ENCODE data around the gene S100A14.
A peak's percentile ranks its signal among the peaks of the same experiment; 100 is the strongest.

The S100A14 gene

DNA sequence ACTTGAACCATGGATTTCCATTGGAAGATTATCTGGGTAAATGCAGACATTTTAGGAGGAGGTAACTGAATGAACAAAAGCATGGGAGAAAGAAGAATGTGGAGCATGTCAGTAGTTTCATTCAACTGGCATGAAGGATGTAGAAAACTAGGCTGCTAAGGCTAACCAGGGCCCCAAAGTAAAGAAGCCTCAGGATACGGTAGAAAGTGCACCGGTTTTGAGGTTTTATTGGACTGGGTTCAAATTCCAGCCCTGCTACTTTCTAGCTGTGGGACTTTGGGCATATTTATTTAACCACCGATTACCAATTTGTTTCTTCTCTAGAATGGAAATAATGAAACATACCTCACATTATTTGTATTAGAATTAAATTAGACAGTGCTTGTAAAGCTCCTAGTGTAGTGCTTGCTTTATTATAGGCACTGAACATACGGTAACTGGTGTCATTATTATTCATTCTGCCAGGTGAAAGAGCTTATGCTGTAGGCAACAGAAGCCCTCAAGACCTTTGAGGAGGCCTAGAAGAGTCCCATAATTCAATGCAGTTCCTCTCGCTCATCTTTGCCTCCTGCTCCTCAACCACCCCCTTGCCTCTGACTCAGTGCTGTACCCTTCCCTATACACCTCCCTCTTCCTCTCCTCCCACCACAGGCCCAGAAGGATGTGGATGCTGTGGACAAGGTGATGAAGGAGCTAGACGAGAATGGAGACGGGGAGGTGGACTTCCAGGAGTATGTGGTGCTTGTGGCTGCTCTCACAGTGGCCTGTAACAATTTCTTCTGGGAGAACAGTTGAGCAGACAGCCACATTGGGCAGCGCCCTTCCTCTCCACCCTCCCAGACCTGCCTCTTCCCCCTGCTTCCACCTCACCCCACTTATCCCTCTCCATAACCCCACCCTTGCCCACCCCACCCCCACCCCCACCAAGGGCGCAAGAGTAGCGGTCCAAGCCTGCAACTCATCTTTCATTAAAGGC is 15.2 kb upstream of the S100A14 start:
- no peak for DNase-seq
- H3K27me3 Mint-ChIP-seq = peaks cover 10% of the 10 kb centered on the region
- H3K4me1 Mint-ChIP-seq (ENCODE audit: low read depth) = peaks cover 35% of the 10 kb centered on the region
- H3K9me3 Mint-ChIP-seq = no peaks in the 10 kb centered on the region
- H3K4me3 Mint-ChIP-seq = no peak overlapping the region
- H3K36me3 Mint-ChIP-seq (ENCODE audit: low read depth) = peaks cover 25% of the 10 kb centered on the region
- H3K27ac Mint-ChIP-seq = peak overlapping the region; percentile 87

DNA sequence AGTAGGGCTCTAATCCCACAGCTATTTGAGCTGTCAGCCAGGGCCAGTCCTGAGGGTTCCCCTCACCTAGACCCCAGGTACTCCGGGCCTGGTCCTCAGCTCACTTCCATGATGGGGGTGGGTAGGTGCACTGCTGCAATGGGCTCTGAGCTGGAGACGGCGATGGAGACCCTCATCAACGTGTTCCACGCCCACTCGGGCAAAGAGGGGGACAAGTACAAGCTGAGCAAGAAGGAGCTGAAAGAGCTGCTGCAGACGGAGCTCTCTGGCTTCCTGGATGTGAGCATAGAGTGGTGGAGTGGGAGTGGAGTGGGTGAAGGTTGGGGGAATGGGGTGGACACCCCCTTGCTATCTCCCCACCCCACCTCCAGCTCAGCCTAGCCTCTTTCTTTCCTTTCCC is 14.3 kb upstream of the S100A14 start:
- H3K27me3 Mint-ChIP-seq = peaks cover 16% of the 10 kb centered on the region
- peaks cover 16% of the 10 kb centered on the region for H3K36me3 Mint-ChIP-seq (ENCODE audit: low read depth)
- no peaks in the 10 kb centered on the region for H3K9me3 Mint-ChIP-seq
- DNase-seq = no peak
- H3K4me1 Mint-ChIP-seq (ENCODE audit: low read depth) = peaks cover 29% of the 10 kb centered on the region
- no peak overlapping the region for H3K4me3 Mint-ChIP-seq
- peak overlapping the region; percentile 55 for H3K27ac Mint-ChIP-seq

DNA sequence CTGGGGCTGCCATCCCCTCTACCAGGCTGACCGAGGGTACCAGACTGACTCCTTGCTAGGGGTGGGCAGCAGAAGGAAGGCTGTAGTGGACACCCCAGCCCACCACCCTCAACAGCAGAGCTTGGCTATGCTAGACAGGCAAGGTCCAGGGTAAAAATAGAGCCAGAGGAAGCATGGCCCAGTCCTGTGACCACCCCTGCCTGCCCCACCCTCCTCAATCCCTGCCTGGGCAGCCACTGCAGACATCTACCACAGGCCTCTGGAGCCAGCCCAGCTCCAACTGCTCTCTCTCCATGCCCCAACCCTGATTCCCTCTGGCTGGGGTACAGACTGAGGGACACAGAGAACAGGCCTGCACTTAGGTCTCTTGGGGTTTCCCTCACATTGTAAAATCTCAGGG is 13.8 kb upstream of the S100A14 start:
- H3K27ac Mint-ChIP-seq = no peak overlapping the region
- H3K4me3 Mint-ChIP-seq = no peak overlapping the region
- H3K4me1 Mint-ChIP-seq (ENCODE audit: low read depth) = peaks cover 28% of the 10 kb centered on the region
- peaks cover 16% of the 10 kb centered on the region for H3K27me3 Mint-ChIP-seq
- H3K36me3 Mint-ChIP-seq (ENCODE audit: low read depth) = peaks cover 13% of the 10 kb centered on the region
- no peak for DNase-seq
- no peaks in the 10 kb centered on the region for H3K9me3 Mint-ChIP-seq

DNA sequence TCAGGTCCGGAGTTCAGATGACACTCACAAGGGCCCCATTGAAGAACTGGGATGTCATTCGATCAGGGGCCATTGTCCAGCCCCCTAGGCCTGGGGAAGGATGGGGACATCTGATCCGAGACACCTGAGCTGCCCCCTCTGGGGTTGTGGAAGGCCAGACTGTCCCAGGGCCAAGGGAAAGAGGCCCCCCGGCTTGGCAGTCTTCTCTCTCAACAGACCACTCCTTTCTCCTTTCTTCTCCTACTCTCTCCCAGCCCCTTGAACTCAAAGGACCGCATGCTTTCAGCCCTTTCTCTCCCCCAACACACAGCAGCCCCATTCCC is 13.2 kb upstream of the S100A14 start:
- Mint-ChIP-seq H3K27me3 (peaks cover 16% of the 10 kb centered on the region), H3K27ac (no peak overlapping the region), H3K4me1 (ENCODE audit: low read depth) (peaks cover 28% of the 10 kb centered on the region), H3K36me3 (ENCODE audit: low read depth) (peaks cover 9% of the 10 kb centered on the region), H3K9me3 (no peaks in the 10 kb centered on the region), H3K4me3 (no peak overlapping the region)
- DNase-seq = no peak

DNA sequence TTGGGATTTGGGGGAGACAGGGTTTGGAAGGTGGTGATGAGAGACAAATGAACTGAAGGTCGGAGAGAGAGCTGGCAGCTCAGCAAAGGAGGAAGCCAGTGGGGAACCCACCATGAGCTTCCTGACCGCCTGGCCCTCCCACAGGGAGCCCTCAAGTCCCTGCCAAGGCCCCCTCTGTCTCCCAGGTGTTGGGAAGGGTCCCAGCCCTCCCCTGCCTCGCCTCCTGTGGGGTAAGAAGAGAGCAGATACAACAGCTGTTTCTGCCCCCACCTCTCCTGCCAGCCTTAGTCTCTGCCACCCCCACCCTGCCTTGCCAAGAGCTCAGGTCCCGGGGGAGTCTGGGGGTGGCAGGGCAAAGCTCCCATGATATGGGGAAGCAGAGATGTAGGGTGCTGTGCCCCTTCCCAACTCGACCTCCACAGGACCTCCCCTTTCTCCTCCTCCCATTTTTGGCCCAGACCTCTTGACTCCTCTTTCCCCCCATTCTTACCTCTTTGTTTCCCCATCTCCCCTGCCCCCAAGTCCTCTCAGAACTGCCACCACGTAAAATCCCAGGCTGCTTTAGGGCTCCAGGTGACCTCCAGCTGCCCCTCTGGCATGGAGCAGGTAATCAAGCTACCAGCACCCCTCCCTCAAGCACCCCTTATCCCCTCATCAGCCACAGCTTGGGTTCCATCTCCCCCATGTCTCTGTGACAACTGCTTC is 12.7 kb upstream of the S100A14 start:
- no peak overlapping the region for H3K27ac Mint-ChIP-seq
- no peaks in the 10 kb centered on the region for H3K9me3 Mint-ChIP-seq
- H3K4me1 Mint-ChIP-seq (ENCODE audit: low read depth) = peaks cover 28% of the 10 kb centered on the region
- no peak for DNase-seq
- H3K27me3 Mint-ChIP-seq = peaks cover 16% of the 10 kb centered on the region
- H3K4me3 Mint-ChIP-seq = no peak overlapping the region
- H3K36me3 Mint-ChIP-seq (ENCODE audit: low read depth) = peaks cover 4% of the 10 kb centered on the region

DNA sequence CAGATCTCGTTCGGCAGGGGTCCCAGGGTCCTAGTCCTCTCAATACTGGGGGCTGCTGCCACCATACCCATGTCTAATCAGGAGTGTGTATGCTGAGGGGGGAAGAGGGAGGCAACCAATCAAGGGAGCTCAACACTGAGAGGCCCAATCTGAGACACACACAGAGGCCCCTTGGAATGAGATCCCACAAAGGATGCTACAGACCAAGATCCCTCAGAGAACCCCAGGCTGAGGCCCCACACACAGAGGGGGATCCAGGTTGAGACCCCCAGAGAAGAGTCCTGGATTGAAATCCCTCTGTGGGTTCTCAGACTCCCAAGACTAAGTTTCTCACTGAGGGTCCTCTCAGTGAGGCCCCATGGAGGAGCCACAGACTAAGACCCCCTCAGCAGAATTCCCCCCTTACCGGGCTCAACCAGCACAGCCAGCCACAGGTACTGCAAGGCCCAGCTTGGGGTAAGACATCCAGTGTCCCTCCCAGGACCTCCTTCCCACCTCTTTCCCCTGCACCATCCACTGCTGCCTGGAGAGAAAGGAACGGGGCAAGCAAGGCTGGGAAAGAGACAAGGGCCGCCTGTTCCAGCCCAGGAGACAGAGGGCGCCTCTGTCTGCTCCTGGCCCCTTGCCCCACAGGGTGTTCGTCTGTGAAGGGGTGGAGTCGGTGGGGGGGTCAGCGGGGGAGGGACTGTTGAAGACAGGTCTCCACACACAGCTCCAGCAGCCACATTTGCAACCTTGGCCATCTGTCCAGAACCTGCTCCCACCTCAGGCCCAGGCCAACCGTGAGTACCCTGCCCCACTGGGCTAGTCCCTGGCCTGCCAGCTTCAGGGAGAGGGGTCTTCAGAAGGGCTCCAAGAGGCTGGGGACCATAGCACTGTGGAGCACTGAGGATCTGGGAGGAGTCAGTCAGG is 11.8 kb upstream of the S100A14 start, which contains the start of gene S100A1:
Gene S100A1, plus strand, starts transcription at position 720 of the 912 bp plus-strand sequence. CDS start 2,088 bp downstream, outside the sequence.
- no peak for DNase-seq
- Mint-ChIP-seq H3K9me3 (no peaks in the 10 kb centered on the region), H3K27ac (no peak within 1 kb of the TSS), H3K4me1 (ENCODE audit: low read depth) (peaks cover 20% of the 10 kb centered on the region), H3K27me3 (peaks cover 16% of the 10 kb centered on the region), H3K4me3 (no peak within 1 kb of the TSS), H3K36me3 (ENCODE audit: low read depth) (peaks cover 4% of the 10 kb centered on the region)

DNA sequence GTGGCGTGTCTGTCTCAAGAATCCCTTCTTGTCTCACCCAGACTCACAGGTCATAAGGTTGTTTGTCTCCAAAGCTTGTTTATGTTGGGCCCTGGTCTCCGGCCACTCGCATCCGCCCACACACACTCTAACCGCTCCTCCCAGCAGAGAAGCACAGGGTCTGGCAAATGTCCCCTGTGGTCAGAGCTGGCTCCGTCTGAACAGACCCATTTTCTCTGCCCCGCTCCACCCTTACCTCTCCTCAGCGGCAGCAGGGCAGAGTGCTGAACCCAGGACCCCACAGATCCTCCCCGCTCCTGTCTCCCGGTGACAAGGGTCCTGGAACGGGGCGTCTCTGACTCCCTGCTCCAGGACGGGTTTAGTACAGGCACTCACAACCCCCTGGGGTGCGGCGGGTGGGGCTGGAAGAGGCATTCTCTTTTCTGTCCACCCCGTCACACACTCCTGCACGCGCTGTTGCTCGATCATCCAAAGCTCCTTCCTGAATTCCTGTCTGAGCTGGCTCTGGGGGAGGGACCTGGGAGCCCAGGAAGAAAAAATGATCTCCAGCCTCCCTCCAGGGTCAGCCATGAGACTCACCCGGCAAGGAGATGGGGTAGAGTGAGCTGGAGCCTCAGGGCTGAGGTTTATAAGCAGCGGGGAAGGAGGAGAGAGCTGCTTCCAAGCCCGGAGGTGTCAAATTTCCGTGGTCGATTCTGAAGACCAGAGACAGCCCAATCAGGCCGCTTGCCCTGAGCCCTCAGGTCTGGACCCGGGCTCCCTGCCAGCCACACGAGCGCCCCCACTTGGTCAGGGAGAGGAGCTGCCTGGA is 11.0 kb upstream of the S100A14 start, which contains the start of gene S100A13:
Gene S100A13, minus strand, starts transcription at position 602 of the 811 bp plus-strand sequence. CDS start 1,033 bp downstream, outside the sequence.
- DNase-seq = no peak
- H3K27me3 Mint-ChIP-seq = peaks cover 16% of the 10 kb centered on the region
- peaks cover 2% of the 10 kb centered on the region for H3K36me3 Mint-ChIP-seq (ENCODE audit: low read depth)
- H3K9me3 Mint-ChIP-seq = no peaks in the 10 kb centered on the region
- no peak within 1 kb of the TSS for H3K4me3 Mint-ChIP-seq
- no peak within 1 kb of the TSS for H3K27ac Mint-ChIP-seq
- peaks cover 15% of the 10 kb centered on the region for H3K4me1 Mint-ChIP-seq (ENCODE audit: low read depth)

DNA sequence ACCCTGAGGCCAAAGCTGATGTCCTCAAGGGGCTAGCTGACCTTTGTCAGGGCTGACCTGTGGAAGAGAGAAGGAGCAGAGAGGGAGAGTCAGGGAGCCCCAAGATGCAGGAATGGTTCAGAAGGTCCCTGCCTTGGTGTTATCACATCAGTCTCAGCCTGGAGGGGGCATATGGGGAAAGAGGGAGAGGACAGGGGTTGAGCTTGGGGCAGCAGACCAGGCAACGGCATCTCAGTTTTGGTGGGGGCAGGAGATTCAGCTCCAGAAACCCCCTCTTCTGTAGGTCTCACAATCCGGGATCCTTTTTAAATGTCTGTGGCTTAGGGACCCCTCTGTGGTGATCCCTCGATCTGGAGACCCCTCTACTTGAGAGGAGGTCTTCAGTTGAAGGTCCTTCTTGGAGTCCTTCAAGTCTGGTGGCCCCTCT is 10.4 kb upstream of the S100A14 start:
- H3K36me3 Mint-ChIP-seq (ENCODE audit: low read depth) = no peaks in the 10 kb centered on the region
- no peak overlapping the region for H3K27ac Mint-ChIP-seq
- no peak for DNase-seq
- peaks cover 10% of the 10 kb centered on the region for H3K4me1 Mint-ChIP-seq (ENCODE audit: low read depth)
- H3K27me3 Mint-ChIP-seq = peaks cover 16% of the 10 kb centered on the region
- no peaks in the 10 kb centered on the region for H3K9me3 Mint-ChIP-seq
- H3K4me3 Mint-ChIP-seq = no peak overlapping the region

DNA sequence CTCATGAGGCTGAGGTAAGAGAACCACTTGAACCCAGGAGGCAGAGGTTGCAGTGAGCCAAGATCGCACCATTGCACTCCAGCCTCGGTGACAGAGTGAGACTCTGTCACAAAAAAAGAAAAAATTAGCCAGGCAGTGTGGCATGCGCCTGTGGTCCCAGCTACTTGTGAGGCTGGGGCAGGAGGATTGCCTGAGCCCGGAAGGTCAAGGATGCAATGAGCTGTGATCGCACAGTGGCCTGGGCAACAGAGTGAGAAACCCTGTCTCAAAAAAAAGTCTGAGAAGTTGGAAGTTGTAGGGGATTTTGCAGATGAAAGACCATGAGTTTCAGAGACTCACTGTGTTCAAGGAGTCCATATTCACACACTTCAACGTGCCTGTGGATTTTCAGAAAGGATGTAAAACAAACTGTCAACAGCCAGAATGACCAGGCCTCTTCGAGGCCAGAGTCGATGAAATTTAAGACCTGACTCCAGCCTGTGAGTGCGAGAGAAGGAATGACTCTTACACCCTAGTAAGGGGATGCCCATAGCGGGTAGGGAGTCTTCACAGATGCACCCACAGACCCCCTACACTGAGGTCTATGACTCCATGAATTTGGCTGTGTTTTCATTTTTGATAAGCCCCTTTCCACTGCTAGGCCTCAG is 9.0 kb upstream of the S100A14 start:
- H3K4me3 Mint-ChIP-seq = no peak overlapping the region
- H3K27me3 Mint-ChIP-seq = peaks cover 16% of the 10 kb centered on the region
- no peaks in the 10 kb centered on the region for H3K36me3 Mint-ChIP-seq (ENCODE audit: low read depth)
- no peak overlapping the region for H3K27ac Mint-ChIP-seq
- no peaks in the 10 kb centered on the region for H3K4me1 Mint-ChIP-seq (ENCODE audit: low read depth)
- H3K9me3 Mint-ChIP-seq = no peaks in the 10 kb centered on the region
- no peak for DNase-seq

DNA sequence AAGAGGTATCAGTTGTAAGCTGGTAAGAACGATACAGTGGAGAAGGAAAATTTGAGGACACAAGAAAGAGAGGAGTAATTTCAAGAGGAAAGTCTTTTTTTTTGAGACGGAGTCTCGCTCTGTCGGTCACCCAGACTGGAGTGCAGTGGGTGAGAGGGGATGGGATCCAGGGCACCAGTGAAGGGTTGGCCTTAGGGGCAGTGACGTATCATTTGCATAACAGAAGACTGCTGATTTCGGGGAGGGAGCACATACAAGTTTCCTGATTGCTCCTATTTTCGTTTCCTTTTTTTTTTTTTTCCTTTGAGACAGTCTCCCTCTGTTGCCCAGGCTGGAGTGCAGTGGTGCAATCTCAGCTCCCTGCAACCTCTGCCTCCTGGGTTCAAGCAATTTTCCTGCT is 7.0 kb upstream of the S100A14 start:
- Mint-ChIP-seq H3K27ac (no peak overlapping the region), H3K9me3 (no peaks in the 10 kb centered on the region), H3K4me1 (ENCODE audit: low read depth) (no peaks in the 10 kb centered on the region), H3K36me3 (ENCODE audit: low read depth) (no peaks in the 10 kb centered on the region), H3K4me3 (no peak overlapping the region), H3K27me3 (peaks cover 16% of the 10 kb centered on the region)
- DNase-seq = no peak

DNA sequence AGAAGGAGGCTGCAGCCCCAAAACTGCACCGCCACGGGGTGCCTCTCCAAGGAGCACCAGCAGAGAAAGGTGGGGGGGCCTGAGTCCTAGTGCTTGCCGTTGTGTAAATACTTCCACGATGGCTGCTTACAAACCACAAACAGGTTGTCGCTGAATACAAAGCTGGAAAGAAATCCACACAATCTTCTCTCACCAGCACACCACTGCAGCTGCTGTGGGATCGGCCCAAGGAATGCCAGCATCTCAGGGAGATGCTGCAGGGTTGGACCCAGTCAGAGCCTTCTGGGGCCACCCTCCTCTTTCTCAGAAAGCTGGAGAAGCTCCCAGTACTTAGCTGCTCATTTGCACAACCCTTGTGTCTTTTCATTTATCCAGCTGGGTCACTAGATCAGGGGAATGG is 3.0 kb upstream of the S100A14 start:
- Mint-ChIP-seq H3K4me3 (no peak overlapping the region), H3K27ac (no peak overlapping the region), H3K27me3 (no peaks in the 10 kb centered on the region), H3K4me1 (ENCODE audit: low read depth) (peaks cover 18% of the 10 kb centered on the region), H3K9me3 (no peaks in the 10 kb centered on the region), H3K36me3 (ENCODE audit: low read depth) (no peaks in the 10 kb centered on the region)
- no peak for DNase-seq

DNA sequence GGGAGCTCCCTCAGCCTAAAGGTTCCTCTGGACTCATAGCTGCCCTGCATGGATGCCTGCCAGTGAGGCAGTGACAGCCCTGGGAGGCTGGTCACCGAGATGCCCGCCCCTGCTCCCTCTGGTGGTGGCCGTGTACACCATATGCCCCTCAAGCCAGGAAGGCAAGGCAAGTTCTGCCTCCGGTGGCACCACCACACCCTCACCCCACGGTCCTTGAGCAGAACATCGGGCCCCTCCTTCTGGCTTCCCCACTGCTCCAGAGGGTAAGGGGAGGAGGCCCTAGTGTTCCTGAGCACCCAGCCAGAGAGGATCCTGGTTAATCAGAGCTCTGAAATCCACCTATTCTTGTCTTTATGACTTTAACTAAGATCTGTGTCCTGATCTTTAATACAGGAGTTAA is 1.5 kb upstream of the S100A14 start:
- H3K4me1 Mint-ChIP-seq (ENCODE audit: low read depth) = peaks cover 18% of the 10 kb centered on the region
- no peak overlapping the region for H3K4me3 Mint-ChIP-seq

DNA sequence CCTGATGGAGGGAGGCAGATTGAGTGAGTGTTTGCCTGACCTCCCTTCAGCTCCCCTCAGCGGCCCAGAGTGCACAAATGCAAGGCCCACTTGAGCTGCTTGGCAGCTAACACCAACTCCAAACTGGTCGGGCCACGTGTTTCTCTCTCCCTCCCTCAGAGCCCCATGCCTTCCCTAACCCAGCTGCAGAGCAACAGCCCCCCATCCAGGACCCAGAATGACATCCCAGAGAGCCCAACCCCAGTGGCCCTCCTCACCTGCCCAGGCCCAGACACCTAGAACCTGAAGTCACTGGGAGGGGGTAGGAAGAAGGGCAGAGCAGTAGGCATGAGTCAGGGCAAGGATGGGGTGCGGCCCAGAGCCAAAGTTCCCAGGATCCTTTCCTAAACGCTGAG is 789 bp upstream of the S100A14 start:
- Mint-ChIP-seq H3K27me3 (no peaks in the 10 kb centered on the region), H3K4me3 (no peak overlapping the region), H3K4me1 (ENCODE audit: low read depth) (peaks cover 18% of the 10 kb centered on the region), H3K9me3 (no peaks in the 10 kb centered on the region), H3K27ac (no peak overlapping the region), H3K36me3 (ENCODE audit: low read depth) (no peaks in the 10 kb centered on the region)
- no peak for DNase-seq

More for the DNA sequence above, 1.5 kb upstream of the S100A14 start:
- H3K36me3 Mint-ChIP-seq (ENCODE audit: low read depth) = no peaks in the 10 kb centered on the region
- H3K9me3 Mint-ChIP-seq = no peaks in the 10 kb centered on the region
- no peaks in the 10 kb centered on the region for H3K27me3 Mint-ChIP-seq
- DNase-seq = peak; percentile 87
- H3K27ac Mint-ChIP-seq = peak overlapping the region; percentile 50
